Measurements from ENCODE around the gene CHKA. TPM values are rescaled to one million over a fixed set of nuclear protein-coding genes. Genes with fewer than 3 reads are reported as not detected.

CHKA gene
- total RNA-seq, 1 donor from 2014 or later: 8.4 TPM

GRCh38 chr11:68012843-68013610, 108.2 kb downstream of the CHKA start:
- DNase-seq (no peak), ATAC-seq (ENCODE audit: poor library complexity) (no peak)
- intact Hi-C loops (cut with DNase I): no loop called here

GRCh38 chr11:68012044-68012842, 108.9 kb downstream of the CHKA start:
- DNase-seq (no peak), ATAC-seq (ENCODE audit: poor library complexity) (no peak)
- intact Hi-C loops (cut with DNase I): no loop called here

GRCh38 chr11:68011051-68011943, 109.9 kb downstream of the CHKA start:
- DNase-seq: no peak
- ATAC-seq (ENCODE audit: poor library complexity): no peak
- intact Hi-C loops (cut with DNase I): no loop called here

- DNase-seq: peak; percentile 96
- ATAC-seq (ENCODE audit: poor library complexity): peak; percentile 89
- intact Hi-C loops (cut with DNase I): no loop called here
These were observed 110.8 kb downstream of the CHKA start, which contains the start of gene ALDH3B1 for GRCh38 chr11:68010090-68011041. ALDH3B1 (plus strand) TSS chr11:68010327; CDS start chr11:68015298, 4,971 bp downstream.

- DNase-seq: peak; percentile 47
- no peak for ATAC-seq (ENCODE audit: poor library complexity)
- intact Hi-C loops (cut with DNase I): no loop called here
These were observed 111.6 kb downstream of the CHKA start for GRCh38 chr11:68009391-68010089.

GRCh38 chr11:68008381-68009337, 112.5 kb downstream of the CHKA start:
- DNase-seq (peak; percentile 64), ATAC-seq (ENCODE audit: poor library complexity) (peak; percentile 11)
- intact Hi-C loops (cut with DNase I): no loop called here

GRCh38 chr11:68007498-68008380, 113.4 kb downstream of the CHKA start:
- ATAC-seq (ENCODE audit: poor library complexity) (no peak), DNase-seq (peak; percentile 36)
- intact Hi-C loops (cut with DNase I): no loop called here

- ATAC-seq (ENCODE audit: poor library complexity) (no peak), DNase-seq (peak; percentile 19)
- intact Hi-C loops (cut with DNase I): no loop called here
These were observed 114.5 kb downstream of the CHKA start for GRCh38 chr11:68006606-68007166.

GRCh38 chr11:68004551-68005335, 116.4 kb downstream of the CHKA start:
- ATAC-seq (ENCODE audit: poor library complexity) (no peak), DNase-seq (peak; percentile 20)
- intact Hi-C loops (cut with DNase I): no loop called here

- intact Hi-C loops (cut with DNase I): no loop called here
- ATAC-seq (ENCODE audit: poor library complexity) (peak; percentile 92), DNase-seq (peak; percentile 97)
These were observed 117.2 kb downstream of the CHKA start, which contains the start of gene UNC93B1 for GRCh38 chr11:68003846-68004550. UNC93B1 (minus strand) TSS chr11:68004097; CDS start chr11:68004043, 54 bp downstream.

- intact Hi-C loops (cut with DNase I): no loop called here
- ATAC-seq (ENCODE audit: poor library complexity) (peak; percentile 33), DNase-seq (peak; percentile 66)
These were observed 118.0 kb downstream of the CHKA start for GRCh38 chr11:68002938-68003845.
